ENCODE data around the gene GMDS. TPM values are rescaled to one million over a fixed set of nuclear protein-coding genes. Genes with fewer than 3 reads are reported as not detected.

Gene GMDS
- total and polyA plus RNA-seq, 2 of the 13 experiments (the other 11 are each of a cell fraction or from before 2014, with no cell fraction given): 64.4 to 112 TPM

DNA sequence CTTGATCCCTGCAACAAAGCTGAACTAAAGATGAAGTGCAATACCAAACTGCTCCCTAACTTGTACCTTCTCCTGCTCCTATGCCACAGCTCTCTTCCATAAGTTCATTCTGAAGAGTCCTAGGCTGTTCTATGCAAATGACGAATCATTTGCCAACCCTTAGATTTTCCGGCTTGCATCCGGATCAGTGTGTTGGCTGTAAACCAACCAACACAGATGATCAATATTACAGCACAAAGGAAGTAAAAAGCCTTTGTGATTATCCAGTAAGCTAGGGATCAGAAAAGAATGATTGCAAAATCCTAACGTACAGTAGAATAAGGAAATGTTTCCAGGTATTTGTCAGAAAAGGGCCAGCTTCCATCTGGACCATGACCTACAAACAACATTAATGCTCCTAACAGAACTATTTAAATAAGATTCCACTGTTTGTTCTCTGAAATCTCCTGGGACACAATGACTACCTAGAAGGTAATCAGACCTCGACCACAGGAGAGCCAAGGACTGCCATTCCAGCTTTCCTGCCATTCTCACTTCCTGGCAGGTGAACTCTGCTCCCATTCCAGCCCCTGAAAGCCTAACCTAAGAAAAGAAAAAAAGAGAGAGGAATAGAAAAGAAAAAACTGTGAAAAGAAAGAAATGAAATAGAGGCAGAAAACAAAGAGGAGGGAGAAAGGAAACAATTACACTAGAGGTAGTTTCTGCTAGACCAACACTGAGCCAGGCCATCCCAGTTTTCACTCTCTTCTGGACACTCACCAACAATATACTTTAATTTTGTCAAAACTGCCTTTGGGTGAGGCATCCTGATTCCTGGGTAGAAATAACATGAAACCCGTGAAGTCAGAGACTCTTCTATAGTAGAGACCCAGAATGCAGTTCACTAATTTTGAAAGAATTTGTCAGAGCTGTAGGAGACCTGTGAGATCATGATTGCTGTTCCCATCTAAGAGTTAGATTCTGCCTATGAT is 19.7 kb downstream of the GMDS start (continued):
- TF ChIP-seq IRX3 (CRISPR knock-in tag; IDR thresholded peaks at IDR 0.05; ENCODE audit: borderline replicate concordance, low read depth): peak; percentile 49; the same call in 1 of the 2 replicates
- TF ChIP-seq MBNL3 (CRISPR knock-in tag; conservative IDR thresholded peaks at IDR 0.05): no peak
- TF ChIP-seq, protein P1, sequence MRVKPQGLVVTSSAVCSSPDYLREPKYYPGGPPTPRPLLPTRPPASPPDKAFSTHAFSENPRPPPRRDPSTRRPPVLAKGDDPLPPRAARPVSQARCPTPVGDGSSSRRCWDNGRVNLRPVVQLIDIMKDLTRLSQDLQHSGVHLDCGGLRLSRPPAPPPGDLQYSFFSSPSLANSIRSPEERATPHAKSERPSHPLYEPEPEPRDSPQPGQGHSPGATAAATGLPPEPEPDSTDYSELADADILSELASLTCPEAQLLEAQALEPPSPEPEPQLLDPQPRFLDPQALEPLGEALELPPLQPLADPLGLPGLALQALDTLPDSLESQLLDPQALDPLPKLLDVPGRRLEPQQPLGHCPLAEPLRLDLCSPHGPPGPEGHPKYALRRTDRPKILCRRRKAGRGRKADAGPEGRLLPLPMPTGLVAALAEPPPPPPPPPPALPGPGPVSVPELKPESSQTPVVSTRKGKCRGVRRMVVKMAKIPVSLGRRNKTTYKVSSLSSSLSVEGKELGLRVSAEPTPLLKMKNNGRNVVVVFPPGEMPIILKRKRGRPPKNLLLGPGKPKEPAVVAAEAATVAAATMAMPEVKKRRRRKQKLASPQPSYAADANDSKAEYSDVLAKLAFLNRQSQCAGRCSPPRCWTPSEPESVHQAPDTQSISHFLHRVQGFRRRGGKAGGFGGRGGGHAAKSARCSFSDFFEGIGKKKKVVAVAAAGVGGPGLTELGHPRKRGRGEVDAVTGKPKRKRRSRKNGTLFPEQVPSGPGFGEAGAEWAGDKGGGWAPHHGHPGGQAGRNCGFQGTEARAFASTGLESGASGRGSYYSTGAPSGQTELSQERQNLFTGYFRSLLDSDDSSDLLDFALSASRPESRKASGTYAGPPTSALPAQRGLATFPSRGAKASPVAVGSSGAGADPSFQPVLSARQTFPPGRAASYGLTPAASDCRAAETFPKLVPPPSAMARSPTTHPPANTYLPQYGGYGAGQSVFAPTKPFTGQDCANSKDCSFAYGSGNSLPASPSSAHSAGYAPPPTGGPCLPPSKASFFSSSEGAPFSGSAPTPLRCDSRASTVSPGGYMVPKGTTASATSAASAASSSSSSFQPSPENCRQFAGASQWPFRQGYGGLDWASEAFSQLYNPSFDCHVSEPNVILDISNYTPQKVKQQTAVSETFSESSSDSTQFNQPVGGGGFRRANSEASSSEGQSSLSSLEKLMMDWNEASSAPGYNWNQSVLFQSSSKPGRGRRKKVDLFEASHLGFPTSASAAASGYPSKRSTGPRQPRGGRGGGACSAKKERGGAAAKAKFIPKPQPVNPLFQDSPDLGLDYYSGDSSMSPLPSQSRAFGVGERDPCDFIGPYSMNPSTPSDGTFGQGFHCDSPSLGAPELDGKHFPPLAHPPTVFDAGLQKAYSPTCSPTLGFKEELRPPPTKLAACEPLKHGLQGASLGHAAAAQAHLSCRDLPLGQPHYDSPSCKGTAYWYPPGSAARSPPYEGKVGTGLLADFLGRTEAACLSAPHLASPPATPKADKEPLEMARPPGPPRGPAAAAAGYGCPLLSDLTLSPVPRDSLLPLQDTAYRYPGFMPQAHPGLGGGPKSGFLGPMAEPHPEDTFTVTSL (CRISPR knock-in tag; IDR thresholded peaks at IDR 0.05; ENCODE audit: borderline replicate concordance): peak; percentile 98
- TF ChIP-seq SMYD3 (CRISPR knock-in tag; IDR thresholded peaks at IDR 0.05): peak; percentile 91
- 0 out of 2 replicates have a peak, but pooled peaks have one; percentile 51 for TF ChIP-seq PRMT3 (CRISPR knock-in tag; IDR thresholded peaks at IDR 0.05; ENCODE audit: borderline replicate concordance, low read depth)
- TF ChIP-seq, protein P2, sequence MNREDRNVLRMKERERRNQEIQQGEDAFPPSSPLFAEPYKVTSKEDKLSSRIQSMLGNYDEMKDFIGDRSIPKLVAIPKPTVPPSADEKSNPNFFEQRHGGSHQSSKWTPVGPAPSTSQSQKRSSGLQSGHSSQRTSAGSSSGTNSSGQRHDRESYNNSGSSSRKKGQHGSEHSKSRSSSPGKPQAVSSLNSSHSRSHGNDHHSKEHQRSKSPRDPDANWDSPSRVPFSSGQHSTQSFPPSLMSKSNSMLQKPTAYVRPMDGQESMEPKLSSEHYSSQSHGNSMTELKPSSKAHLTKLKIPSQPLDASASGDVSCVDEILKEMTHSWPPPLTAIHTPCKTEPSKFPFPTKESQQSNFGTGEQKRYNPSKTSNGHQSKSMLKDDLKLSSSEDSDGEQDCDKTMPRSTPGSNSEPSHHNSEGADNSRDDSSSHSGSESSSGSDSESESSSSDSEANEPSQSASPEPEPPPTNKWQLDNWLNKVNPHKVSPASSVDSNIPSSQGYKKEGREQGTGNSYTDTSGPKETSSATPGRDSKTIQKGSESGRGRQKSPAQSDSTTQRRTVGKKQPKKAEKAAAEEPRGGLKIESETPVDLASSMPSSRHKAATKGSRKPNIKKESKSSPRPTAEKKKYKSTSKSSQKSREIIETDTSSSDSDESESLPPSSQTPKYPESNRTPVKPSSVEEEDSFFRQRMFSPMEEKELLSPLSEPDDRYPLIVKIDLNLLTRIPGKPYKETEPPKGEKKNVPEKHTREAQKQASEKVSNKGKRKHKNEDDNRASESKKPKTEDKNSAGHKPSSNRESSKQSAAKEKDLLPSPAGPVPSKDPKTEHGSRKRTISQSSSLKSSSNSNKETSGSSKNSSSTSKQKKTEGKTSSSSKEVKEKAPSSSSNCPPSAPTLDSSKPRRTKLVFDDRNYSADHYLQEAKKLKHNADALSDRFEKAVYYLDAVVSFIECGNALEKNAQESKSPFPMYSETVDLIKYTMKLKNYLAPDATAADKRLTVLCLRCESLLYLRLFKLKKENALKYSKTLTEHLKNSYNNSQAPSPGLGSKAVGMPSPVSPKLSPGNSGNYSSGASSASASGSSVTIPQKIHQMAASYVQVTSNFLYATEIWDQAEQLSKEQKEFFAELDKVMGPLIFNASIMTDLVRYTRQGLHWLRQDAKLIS (CRISPR knock-in tag; IDR thresholded peaks at IDR 0.05): peak; percentile 91; the same call in 1 of the 2 replicates
- no peak for TF ChIP-seq RAD51 (IDR thresholded peaks at IDR 0.05; ENCODE audit: borderline replicate concordance)
- TF ChIP-seq ZNF768 (CRISPR knock-in tag; IDR thresholded peaks at IDR 0.05): no peak
- no peak; the same call in 1 of the 2 replicates for TF ChIP-seq STAT5B (CRISPR knock-in tag; IDR thresholded peaks at IDR 0.05)
- TF ChIP-seq KLF15 (CRISPR knock-in tag; IDR thresholded peaks at IDR 0.05; ENCODE audit: borderline replicate concordance): no peak
- TF ChIP-seq SNRNP70 (IDR thresholded peaks at IDR 0.05; ENCODE audit: low read depth, low read length): no peak
- TF ChIP-seq ZFP90 (CRISPR knock-in tag; IDR thresholded peaks at IDR 0.05; ENCODE audit: borderline replicate concordance): peak; percentile 85; the same call in 1 of the 2 replicates
- TF ChIP-seq, protein P3, sequence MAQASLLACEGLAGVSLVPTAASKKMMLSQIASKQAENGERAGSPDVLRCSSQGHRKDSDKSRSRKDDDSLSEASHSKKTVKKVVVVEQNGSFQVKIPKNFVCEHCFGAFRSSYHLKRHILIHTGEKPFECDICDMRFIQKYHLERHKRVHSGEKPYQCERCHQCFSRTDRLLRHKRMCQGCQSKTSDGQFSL (CRISPR knock-in tag; IDR thresholded peaks at IDR 0.05): no peak
- no peak for TF ChIP-seq GTF3A (CRISPR knock-in tag; conservative IDR thresholded peaks at IDR 0.05)
- TF ChIP-seq ZNF780A (CRISPR knock-in tag; IDR thresholded peaks at IDR 0.05): no peak
- no peak for TF ChIP-seq ZNF773 (CRISPR knock-in tag; IDR thresholded peaks at IDR 0.05; ENCODE audit: borderline replicate concordance)
- TF ChIP-seq ZNF296 (CRISPR knock-in tag; conservative IDR thresholded peaks at IDR 0.05): no peak
- TF ChIP-seq SAFB2 (CRISPR knock-in tag; IDR thresholded peaks at IDR 0.05; ENCODE audit: borderline replicate concordance, low read depth): no peak; the same call in 1 of the 2 replicates
